OCI-LY3 (cell line): ENCODE results near the gene CEP20.

Experiments used
- CTCF ChIP-seq: fragments of 200-600, 300-600 bp; sonication (generic); IDR thresholded peaks from 2 replicates; pipeline ENCODE4 v1.5.1; 2014; ENCODE audit warnings: antibody characterized with exemption, low read length, low read depth
- EZH2phosphoT487 ChIP-seq: fragments of 200-600 bp; shearing (Covaris generic); IDR thresholded peaks from 2 replicates; pipeline ENCODE4 v1.6.1; 2018; ENCODE audit warnings: antibody characterized with exemption, mixed run types, low read depth

- TF ChIP-seq CTCF (no peak), EZH2phosphoT487 (no peak)
Observed at GRCh38 chr16:15816228-15816627, 72.2 kb downstream of the CEP20 start.
